Measurements from ENCODE around the gene KCNIP4.
A peak's percentile ranks its signal among the peaks of the same experiment; 100 is the strongest.

The KCNIP4 gene

DNA sequence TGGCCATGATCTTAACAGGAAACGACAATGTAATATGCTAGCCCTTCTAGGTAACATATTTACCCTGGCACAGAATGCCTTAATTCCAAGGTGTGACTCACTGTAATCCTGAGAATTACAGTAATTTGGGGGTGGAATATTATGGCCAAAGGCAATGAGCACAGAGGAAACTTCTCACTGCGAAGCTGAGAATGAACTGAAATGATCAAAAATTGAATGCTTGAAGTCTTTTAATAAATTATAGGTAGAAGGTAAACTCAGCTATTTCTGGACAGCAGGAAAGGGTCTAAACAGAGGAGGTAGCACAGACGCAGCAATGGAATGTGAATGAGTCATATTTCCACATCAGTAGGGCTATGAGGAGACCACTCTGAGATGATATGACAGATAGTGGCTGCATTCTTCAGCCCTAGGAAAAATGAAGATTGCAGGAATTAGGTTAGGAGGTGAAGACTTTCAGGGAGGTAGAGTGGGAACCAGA, 935.7 kb downstream of the KCNIP4 start:
- no peaks in the 10 kb centered on the region for H3K36me3 Mint-ChIP-seq (ENCODE audit: low read depth)
- DNase-seq (no peak), ATAC-seq (no peak)
- H3K4me1 Mint-ChIP-seq: no peaks in the 10 kb centered on the region
- no peak overlapping the region for H3K27ac Mint-ChIP-seq
- no peak overlapping the region for H3K4me3 Mint-ChIP-seq
- peaks cover 7% of the 10 kb centered on the region for H3K9me3 Mint-ChIP-seq
- no peaks in the 10 kb centered on the region for H3K27me3 Mint-ChIP-seq

GRCh38 chr4:21011106-21011505, 937.5 kb downstream of the KCNIP4 start:
- no peak overlapping the region for H3K27ac Mint-ChIP-seq
- no peaks in the 10 kb centered on the region for H3K36me3 Mint-ChIP-seq (ENCODE audit: low read depth)
- H3K4me1 Mint-ChIP-seq: no peaks in the 10 kb centered on the region
- no peak overlapping the region for H3K4me3 Mint-ChIP-seq
- no peak for DNase-seq
- H3K9me3 Mint-ChIP-seq: no peaks in the 10 kb centered on the region
- H3K27me3 Mint-ChIP-seq: no peaks in the 10 kb centered on the region
- no peak for ATAC-seq

DNA sequence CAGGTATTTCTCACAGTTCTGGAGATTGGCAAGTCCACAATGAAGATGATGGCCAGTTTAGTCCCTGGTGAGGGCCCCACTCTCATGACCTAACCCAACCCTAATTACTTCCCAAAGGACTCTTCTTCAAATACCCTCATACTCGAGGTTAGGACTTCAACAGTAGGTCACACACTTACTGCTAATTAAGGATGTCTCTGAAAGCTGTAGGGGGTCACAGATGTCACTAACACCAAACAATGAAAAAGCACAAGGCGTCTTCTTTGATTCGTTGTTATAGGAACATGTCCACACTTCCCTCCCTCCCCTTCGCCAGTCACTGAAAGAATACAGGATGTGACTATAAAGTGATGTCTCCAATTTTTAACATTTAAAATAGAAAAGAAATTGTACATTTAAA, 938.6 kb downstream of the KCNIP4 start:
- Mint-ChIP-seq H3K27me3 (no peaks in the 10 kb centered on the region), H3K9me3 (no peaks in the 10 kb centered on the region), H3K4me3 (no peak overlapping the region), H3K36me3 (ENCODE audit: low read depth) (no peaks in the 10 kb centered on the region), H3K4me1 (no peaks in the 10 kb centered on the region), H3K27ac (no peak overlapping the region)
- ATAC-seq (no peak), DNase-seq (no peak)

- ATAC-seq (no peak), DNase-seq (no peak)
- no peaks in the 10 kb centered on the region for H3K36me3 Mint-ChIP-seq (ENCODE audit: low read depth)
- H3K4me1 Mint-ChIP-seq: peaks cover 13% of the 10 kb centered on the region
- H3K27me3 Mint-ChIP-seq: no peaks in the 10 kb centered on the region
- H3K27ac Mint-ChIP-seq: no peak overlapping the region
- H3K9me3 Mint-ChIP-seq: peaks cover 3% of the 10 kb centered on the region
- H3K4me3 Mint-ChIP-seq: no peak overlapping the region
These were observed 942.9 kb downstream of the KCNIP4 start for GRCh38 chr4:21005647-21006046.

DNA sequence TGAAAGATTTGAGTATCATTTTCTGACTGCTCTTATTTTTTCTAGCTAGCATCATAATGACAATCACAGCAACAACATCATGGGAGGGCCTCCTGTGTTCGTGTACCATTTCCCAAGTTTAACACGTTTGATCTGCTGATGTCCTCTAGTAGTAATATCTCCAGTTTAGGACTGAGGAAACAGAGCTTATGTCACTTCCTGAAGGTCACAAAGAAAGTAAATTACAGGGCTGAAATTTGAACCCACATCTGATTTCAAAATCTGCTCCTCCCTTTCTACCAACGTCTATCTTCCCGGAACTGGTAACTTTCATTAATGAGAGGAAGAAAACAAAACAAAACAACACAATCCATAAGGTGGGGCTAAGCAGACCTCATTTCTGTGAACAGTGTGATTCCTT, 945.6 kb downstream of the KCNIP4 start:
- Mint-ChIP-seq H3K4me3 (no peak overlapping the region), H3K4me1 (peaks cover 13% of the 10 kb centered on the region), H3K9me3 (peaks cover 10% of the 10 kb centered on the region), H3K27me3 (no peaks in the 10 kb centered on the region), H3K36me3 (ENCODE audit: low read depth) (no peaks in the 10 kb centered on the region), H3K27ac (no peak overlapping the region)
- DNase-seq (no peak), ATAC-seq (no peak)

DNA sequence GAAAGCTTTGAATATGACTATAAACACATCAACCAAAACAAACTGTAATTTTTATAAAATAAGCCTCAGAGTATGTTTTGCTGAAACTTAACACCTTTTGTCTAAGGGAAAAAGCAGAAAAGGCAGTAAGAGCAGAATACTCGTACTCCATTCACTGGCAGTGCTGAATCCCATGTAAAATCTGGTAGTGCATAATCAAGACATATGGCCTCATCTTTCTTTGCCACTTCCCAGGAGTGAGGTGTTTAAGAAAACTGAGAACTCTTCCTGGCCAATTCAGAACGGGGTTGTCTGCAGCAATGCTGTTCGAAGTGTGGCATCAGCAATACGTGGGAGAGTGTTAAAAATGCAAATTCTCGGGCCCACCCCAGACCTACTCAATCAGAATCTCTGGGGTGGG, 946.3 kb downstream of the KCNIP4 start:
- ATAC-seq: no peak
- DNase-seq: no peak
- Mint-ChIP-seq H3K27me3 (no peaks in the 10 kb centered on the region), H3K9me3 (peaks cover 10% of the 10 kb centered on the region), H3K4me1 (peaks cover 13% of the 10 kb centered on the region), H3K36me3 (ENCODE audit: low read depth) (no peaks in the 10 kb centered on the region), H3K4me3 (no peak overlapping the region), H3K27ac (no peak overlapping the region)

DNA sequence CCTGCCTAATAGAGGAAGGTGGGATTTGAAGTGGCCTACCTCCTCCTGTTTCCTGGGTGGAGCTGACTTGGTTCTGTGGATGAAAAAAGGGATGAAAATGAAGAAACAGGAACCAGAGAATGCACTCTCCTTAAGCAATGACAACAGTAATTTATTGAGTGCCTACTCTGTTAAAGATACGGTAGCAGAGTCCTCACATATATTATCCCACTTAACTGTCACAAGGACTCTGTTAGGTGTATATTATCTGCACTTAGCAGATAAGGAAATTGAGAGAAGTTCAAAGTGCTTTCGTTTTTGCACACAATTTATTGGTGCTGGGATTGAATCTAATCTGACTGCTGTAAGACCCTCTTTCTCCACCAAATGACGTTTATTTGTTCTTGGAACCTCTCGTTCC, 947.1 kb downstream of the KCNIP4 start:
- Mint-ChIP-seq H3K4me1 (peaks cover 13% of the 10 kb centered on the region), H3K27me3 (no peaks in the 10 kb centered on the region), H3K36me3 (ENCODE audit: low read depth) (no peaks in the 10 kb centered on the region), H3K4me3 (no peak overlapping the region), H3K27ac (no peak overlapping the region), H3K9me3 (peaks cover 10% of the 10 kb centered on the region)
- DNase-seq: no peak
- no peak for ATAC-seq

DNA sequence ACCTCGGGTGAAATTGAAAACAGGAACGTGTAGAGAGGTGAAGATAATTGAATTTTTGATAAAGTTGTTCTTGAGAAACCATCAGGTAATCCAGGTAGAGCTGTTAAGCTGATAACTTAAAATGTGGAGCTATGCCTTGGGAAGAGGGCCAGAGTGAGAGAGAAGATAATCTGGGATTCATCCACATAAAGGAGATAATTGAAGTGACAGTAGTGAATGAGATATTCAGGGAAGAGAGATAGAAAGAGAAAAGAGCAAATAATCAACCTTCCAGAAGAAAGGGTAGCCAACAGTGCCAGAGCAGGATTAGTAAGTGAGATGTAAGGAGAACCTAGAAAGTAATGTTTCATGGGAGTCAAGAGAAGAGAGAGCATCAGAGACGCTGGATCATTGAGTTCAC, 950.7 kb downstream of the KCNIP4 start:
- H3K9me3 Mint-ChIP-seq: peaks cover 10% of the 10 kb centered on the region
- no peak for DNase-seq
- no peak for ATAC-seq
- no peaks in the 10 kb centered on the region for H3K27me3 Mint-ChIP-seq
- H3K36me3 Mint-ChIP-seq (ENCODE audit: low read depth): no peaks in the 10 kb centered on the region
- no peak overlapping the region for H3K27ac Mint-ChIP-seq
- peaks cover 10% of the 10 kb centered on the region for H3K4me1 Mint-ChIP-seq
- no peak overlapping the region for H3K4me3 Mint-ChIP-seq

GRCh38 chr4:20995610-20996009, 953.0 kb downstream of the KCNIP4 start:
- Mint-ChIP-seq H3K27me3 (no peaks in the 10 kb centered on the region), H3K4me3 (no peak overlapping the region), H3K9me3 (peaks cover 13% of the 10 kb centered on the region), H3K36me3 (ENCODE audit: low read depth) (no peaks in the 10 kb centered on the region), H3K4me1 (no peaks in the 10 kb centered on the region), H3K27ac (no peak overlapping the region)
- ATAC-seq: no peak
- DNase-seq: no peak

DNA sequence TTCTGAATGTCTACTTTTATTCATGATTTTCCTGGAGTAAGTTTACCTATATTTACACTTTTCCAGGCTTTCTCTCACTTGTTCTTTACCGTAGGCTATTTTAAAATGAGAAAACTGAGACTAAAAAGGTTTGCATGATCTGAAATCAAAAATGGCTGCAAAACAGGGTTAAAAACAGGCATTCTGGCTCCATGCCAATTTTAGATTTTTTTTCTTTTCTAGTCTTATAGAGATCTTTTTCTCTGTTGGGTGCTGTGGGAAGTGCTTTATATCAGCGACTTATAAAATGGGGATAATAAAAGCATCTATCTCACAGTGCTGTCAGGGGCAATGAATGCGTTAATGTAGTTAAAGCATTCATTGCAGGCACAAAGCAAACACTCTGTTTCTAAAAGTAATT, 953.6 kb downstream of the KCNIP4 start:
- H3K9me3 Mint-ChIP-seq: peaks cover 16% of the 10 kb centered on the region
- H3K27ac Mint-ChIP-seq: no peak overlapping the region
- no peak overlapping the region for H3K4me3 Mint-ChIP-seq
- DNase-seq (no peak), ATAC-seq (no peak)
- no peaks in the 10 kb centered on the region for H3K27me3 Mint-ChIP-seq
- H3K4me1 Mint-ChIP-seq: no peaks in the 10 kb centered on the region
- no peaks in the 10 kb centered on the region for H3K36me3 Mint-ChIP-seq (ENCODE audit: low read depth)

GRCh38 chr4:20992002-20992401, 956.6 kb downstream of the KCNIP4 start:
- no peaks in the 10 kb centered on the region for H3K4me1 Mint-ChIP-seq
- peak overlapping the region; percentile 4 for H3K27ac Mint-ChIP-seq
- H3K27me3 Mint-ChIP-seq: no peaks in the 10 kb centered on the region
- no peak for DNase-seq
- ATAC-seq: peak; percentile 20
- peaks cover 17% of the 10 kb centered on the region for H3K9me3 Mint-ChIP-seq
- no peak overlapping the region for H3K4me3 Mint-ChIP-seq
- no peaks in the 10 kb centered on the region for H3K36me3 Mint-ChIP-seq (ENCODE audit: low read depth)

- H3K4me1 Mint-ChIP-seq: no peaks in the 10 kb centered on the region
- DNase-seq (no peak), ATAC-seq (no peak)
- no peak overlapping the region for H3K27ac Mint-ChIP-seq
- H3K9me3 Mint-ChIP-seq: peaks cover 17% of the 10 kb centered on the region
- H3K4me3 Mint-ChIP-seq: no peak overlapping the region
- no peaks in the 10 kb centered on the region for H3K36me3 Mint-ChIP-seq (ENCODE audit: low read depth)
- peaks cover 11% of the 10 kb centered on the region for H3K27me3 Mint-ChIP-seq
These were observed 961.4 kb downstream of the KCNIP4 start for GRCh38 chr4:20987191-20987590.

GRCh38 chr4:20984576-20984836, 964.1 kb downstream of the KCNIP4 start:
- H3K9me3 Mint-ChIP-seq: peaks cover 13% of the 10 kb centered on the region

DNA sequence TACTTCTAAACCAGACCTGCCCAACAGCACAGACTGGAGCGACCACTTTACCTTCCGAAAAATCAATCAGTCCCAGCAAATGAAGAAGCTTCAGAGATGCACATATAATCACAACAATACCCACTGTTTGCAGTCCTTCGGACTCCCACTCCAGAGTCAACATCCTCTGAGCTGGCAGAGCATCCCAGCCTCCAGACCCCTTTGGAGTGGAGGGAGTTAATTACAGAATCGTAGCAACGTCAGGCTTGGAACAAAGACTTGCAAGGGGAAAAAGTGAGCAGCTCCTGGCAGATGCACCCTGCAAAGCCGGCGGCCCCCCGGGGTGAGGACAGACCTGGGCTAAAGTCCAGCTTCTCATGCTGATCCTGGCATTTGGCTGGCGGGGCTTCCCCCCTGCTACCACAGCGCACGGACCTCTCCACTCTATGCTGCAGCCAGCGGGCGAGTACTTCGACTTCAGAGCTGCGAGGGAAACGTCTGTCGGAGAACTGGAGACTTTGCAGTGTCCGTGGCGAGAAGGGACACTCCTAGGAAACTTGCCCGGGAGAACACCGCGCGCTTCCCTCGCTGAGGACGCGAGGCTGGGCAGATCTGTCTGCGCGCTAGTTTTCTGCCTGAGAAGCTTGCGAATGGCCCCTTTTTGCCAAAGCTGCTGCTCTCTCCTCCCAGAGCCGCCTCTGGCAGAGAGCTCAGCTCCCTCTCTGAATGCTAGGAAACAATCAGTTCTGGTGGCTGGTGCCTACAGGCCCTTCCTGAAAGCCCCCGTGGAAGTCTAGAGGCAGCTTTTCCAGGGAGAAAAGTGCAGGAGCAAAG, 964.6 kb downstream of the KCNIP4 start:
- Mint-ChIP-seq H3K4me3 (no peak overlapping the region), H3K27ac (no peak overlapping the region), H3K27me3 (peaks cover 11% of the 10 kb centered on the region), H3K4me1 (no peaks in the 10 kb centered on the region), H3K9me3 (peaks cover 13% of the 10 kb centered on the region), H3K36me3 (ENCODE audit: low read depth) (peaks cover 2% of the 10 kb centered on the region)
- DNase-seq (no peak), ATAC-seq (no peak)

More at GRCh38 chr4:20984576-20984836, 964.1 kb downstream of the KCNIP4 start:
- DNase-seq: no peak
- Mint-ChIP-seq H3K36me3 (ENCODE audit: low read depth) (peaks cover 2% of the 10 kb centered on the region), H3K4me1 (no peaks in the 10 kb centered on the region), H3K27me3 (peaks cover 11% of the 10 kb centered on the region), H3K27ac (no peak overlapping the region), H3K4me3 (no peak overlapping the region)
- no peak for ATAC-seq

GRCh38 chr4:20982544-20982943, 966.0 kb downstream of the KCNIP4 start:
- DNase-seq (no peak), ATAC-seq (no peak)
- Mint-ChIP-seq H3K27me3 (peaks cover 11% of the 10 kb centered on the region), H3K36me3 (ENCODE audit: low read depth) (peaks cover 2% of the 10 kb centered on the region), H3K27ac (no peak overlapping the region), H3K4me3 (no peak overlapping the region), H3K4me1 (no peaks in the 10 kb centered on the region), H3K9me3 (peaks cover 9% of the 10 kb centered on the region)

GRCh38 chr4:20960291-20960690, 988.3 kb downstream of the KCNIP4 start:
- DNase-seq (no peak), ATAC-seq (no peak)
- no peak overlapping the region for H3K27ac Mint-ChIP-seq
- H3K4me3 Mint-ChIP-seq: no peak overlapping the region
- H3K9me3 Mint-ChIP-seq: no peaks in the 10 kb centered on the region
- H3K27me3 Mint-ChIP-seq: no peaks in the 10 kb centered on the region
- H3K4me1 Mint-ChIP-seq: no peaks in the 10 kb centered on the region
- no peaks in the 10 kb centered on the region for H3K36me3 Mint-ChIP-seq (ENCODE audit: low read depth)
